GM06990 (cell line): ENCODE data around the gene THBS3.
"Not testable (repeated sequence)": the region's sequence is repeated elsewhere in the genome, so short reads cannot be mapped to it uniquely, and the experiment has no call there.

ENCODE experiments used
- DNase-seq: peaks from one replicate; pipeline ENCODE4 v3.0.0-alpha.2; 2011; ENCODE audit not compliant: insufficient read length; ENCODE audit errors: extremely low read depth
- H3K27me3 ChIP-seq: replicated peaks from 2 replicates; pipeline ENCODE4 v1.6.0; 2011; ENCODE audit warnings: low read length; ENCODE audit not compliant: control insufficient read depth, insufficient read depth
- H3K36me3 ChIP-seq: 2 replicates; pipeline ENCODE4 v1.5.1; 2011; ENCODE audit warnings: low read length; ENCODE audit not compliant: control insufficient read depth, insufficient read depth
- H3K4me3 ChIP-seq: replicated peaks from 2 replicates; pipeline ENCODE4 v1.5.1; 2011; ENCODE audit warnings: low read depth, mild to moderate bottlenecking, control low read depth, low read length
- CTCF ChIP-seq: IDR thresholded peaks from 2 replicates; pipeline ENCODE4 v1.5.1; 2011; ENCODE audit warnings: low read length, control low read depth, mild to moderate bottlenecking, inconsistent platforms; ENCODE audit not compliant: insufficient read depth, poor library complexity, severe bottlenecking

THBS3 gene

DNA sequence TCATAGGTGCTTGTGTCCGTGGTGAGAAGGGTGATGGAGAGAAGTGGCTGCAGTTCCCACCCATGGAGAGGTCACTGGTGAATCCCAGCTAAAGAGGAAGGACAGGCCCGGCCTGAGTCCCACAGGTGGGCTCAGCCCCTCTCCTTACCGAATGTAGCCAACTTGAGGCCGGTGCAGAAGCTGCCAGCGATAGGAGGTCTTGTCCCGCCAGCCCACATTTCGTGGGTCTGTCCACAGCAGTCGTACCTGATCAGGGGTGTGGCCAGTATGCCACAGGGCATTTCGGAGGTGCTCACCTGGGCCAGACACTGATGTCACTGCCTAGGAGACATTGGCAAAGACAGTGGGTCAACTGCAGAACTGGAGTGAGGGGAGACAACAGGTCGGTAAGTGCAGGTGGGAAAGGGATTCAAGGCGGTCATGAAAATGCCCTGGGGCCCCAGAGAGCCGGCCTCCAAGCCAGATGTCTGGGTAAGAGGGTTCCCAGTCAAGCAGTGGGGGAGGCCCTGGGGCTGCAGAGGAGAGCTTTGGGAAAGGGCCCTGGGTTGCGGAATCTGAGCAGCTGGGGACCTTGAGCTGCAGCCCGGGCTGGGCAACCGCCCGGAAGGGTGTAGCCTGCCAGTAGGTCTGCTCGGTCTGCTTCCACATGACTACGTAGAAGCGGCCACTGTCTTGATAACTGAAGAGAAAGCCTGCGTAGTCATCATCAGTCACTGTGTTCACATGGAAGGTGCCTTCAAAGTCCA, 10.6 kb downstream of the THBS3 start:
- DNase-seq = no peak
- no peaks in the 10 kb centered on the region for H3K36me3 ChIP-seq
- H3K27me3 ChIP-seq = no peaks in the 10 kb centered on the region
- no peak for TF ChIP-seq CTCF
- H3K4me3 ChIP-seq = no peak overlapping the region

GRCh38 chr1:155196103-155196892, 11.4 kb downstream of the THBS3 start:
- H3K4me3 ChIP-seq = no peak overlapping the region
- H3K27me3 ChIP-seq = no peaks in the 10 kb centered on the region
- TF ChIP-seq CTCF = no peak

DNA sequence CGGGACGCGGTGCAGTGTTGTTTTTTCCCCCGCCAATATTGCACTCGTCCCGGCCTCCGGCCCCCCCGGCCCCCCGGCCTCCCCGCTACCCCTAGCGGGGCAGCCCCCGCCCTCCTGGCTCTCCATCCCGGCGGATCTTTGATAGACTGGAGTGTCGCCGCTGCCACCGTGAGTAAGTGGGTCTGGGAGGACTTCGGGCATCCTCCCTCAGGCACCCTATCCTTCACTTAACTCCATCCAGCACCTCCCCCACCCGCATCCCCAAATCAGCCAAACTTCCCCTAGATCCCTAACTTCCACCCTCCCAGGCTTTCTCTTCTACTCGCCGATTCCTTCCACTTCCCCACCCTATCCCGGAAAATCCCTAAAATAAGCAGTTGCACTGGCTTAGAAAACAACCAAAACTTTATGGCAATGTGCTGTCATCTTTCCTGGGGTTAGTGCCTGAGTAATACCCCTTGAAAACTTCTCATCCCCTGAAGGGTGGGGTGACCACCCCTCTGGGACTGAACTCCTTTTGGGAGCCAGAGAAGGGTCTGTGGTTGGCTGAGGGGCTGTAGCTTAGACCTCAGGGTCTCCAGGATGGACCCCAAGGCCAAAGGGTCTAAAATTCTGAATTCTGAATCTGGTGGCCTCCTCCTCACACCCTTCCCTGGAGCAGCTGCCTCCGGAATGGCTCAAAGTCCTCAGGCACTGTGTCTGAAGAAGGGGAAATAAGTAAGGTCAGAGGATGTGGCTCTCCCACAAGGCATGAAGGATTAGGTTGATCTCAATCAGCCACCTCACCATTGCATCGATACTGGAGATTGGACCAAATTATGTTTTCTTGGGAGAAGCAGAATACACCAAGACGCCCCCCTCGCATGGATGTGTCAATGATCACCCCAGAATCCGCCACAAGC, 12.2 kb downstream of the THBS3 start:
- Histone ChIP-seq H3K36me3 (no peaks in the 10 kb centered on the region), H3K27me3 (no peaks in the 10 kb centered on the region), H3K4me3 (peak overlapping the region; percentile 54)
- DNase-seq = no peak
- TF ChIP-seq CTCF = no peak

More at GRCh38 chr1:155196103-155196892, 11.4 kb downstream of the THBS3 start:
- H3K36me3 ChIP-seq = no peaks in the 10 kb centered on the region
- DNase-seq = no peak

DNA sequence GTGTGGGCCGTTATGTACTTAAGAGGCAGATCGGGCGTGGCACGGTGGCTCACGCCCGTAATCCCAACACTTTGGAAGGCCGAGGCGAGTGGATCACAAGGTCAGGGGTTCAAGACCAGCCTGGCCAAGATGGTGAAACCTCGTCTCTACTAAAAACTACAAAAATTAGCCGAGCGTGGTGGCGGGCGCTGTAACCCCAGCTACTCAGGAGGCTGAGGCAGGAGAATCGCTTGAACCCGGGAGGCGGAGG, 13.8 kb downstream of the THBS3 start:
- not testable (repeated sequence) for H3K36me3 ChIP-seq, DNase-seq, H3K27me3 ChIP-seq
- peak overlapping the region; percentile 55 for H3K4me3 ChIP-seq

- DNase-seq = peak; percentile 88
- peak overlapping the region; percentile 55 for H3K4me3 ChIP-seq
- peak; percentile 100 for TF ChIP-seq CTCF
- H3K36me3 ChIP-seq = no peaks in the 10 kb centered on the region
- H3K27me3 ChIP-seq = no peaks in the 10 kb centered on the region
Observed at GRCh38 chr1:155193275-155193990, 14.3 kb downstream of the THBS3 start.
